ENCODE results near the gene NF1.
"Not testable (repeated sequence)": the region's sequence is repeated elsewhere in the genome, so short reads cannot be mapped to it uniquely, and the experiment has no call there.

NF1 gene

DNA sequence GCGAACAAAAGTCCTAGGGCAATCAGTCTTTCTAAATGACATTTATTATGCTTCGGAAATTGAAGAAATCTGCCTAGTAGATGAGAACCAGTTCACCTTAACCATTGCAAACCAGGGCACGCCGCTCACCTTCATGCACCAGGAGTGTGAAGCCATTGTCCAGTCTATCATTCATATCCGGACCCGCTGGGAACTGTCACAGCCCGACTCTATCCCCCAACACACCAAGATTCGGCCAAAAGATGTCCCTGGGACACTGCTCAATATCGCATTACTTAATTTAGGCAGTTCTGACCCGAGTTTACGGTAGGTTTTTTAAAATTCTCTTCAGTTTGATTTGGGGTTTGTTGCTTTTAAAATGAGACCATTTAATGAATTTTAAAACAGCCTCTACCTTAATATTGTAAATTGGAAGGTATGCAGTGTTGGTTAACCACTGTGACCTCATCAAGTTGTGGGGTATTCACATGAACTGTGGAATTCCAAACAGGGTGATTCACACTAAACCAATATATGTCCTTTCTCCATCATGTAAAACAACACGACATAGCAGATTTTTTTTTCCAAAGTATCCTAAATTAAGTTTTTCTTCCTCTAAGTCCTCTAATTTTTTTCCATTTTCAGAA lies 232.9 kb downstream of the NF1 start:
- H3K36me3 ChIP-seq (replicated peaks; ENCODE audit: low read depth, low read length), result peaks cover 8% of the 10 kb centered on the region
- no peak overlapping the region for H3K4me3 ChIP-seq (ENCODE audit: low read length)
- TF ChIP-seq, protein P1, sequence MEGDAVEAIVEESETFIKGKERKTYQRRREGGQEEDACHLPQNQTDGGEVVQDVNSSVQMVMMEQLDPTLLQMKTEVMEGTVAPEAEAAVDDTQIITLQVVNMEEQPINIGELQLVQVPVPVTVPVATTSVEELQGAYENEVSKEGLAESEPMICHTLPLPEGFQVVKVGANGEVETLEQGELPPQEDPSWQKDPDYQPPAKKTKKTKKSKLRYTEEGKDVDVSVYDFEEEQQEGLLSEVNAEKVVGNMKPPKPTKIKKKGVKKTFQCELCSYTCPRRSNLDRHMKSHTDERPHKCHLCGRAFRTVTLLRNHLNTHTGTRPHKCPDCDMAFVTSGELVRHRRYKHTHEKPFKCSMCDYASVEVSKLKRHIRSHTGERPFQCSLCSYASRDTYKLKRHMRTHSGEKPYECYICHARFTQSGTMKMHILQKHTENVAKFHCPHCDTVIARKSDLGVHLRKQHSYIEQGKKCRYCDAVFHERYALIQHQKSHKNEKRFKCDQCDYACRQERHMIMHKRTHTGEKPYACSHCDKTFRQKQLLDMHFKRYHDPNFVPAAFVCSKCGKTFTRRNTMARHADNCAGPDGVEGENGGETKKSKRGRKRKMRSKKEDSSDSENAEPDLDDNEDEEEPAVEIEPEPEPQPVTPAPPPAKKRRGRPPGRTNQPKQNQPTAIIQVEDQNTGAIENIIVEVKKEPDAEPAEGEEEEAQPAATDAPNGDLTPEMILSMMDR (IDR thresholded peaks at IDR 0.05; ENCODE audit: low read depth, low read length), result no peak
- no peak for TF ChIP-seq EZH2phosphoT487 (IDR thresholded peaks at IDR 0.05; ENCODE audit: low read depth)
- no peaks in the 10 kb centered on the region for H3K4me1 ChIP-seq (ENCODE audit: low read length)
- H2AFZ ChIP-seq (ENCODE audit: low read depth, low read length), result no peak overlapping the region
- no peaks in the 10 kb centered on the region for H4K20me1 ChIP-seq (ENCODE audit: insufficient read depth, low read length)
- no peak overlapping the region for H3K4me2 ChIP-seq (ENCODE audit: low read length)
- no peak overlapping the region for H3K9ac ChIP-seq (ENCODE audit: low read length)
- no peaks in the 10 kb centered on the region for H3K27me3 ChIP-seq (ENCODE audit: low read depth, low read length)
- no peaks in the 10 kb centered on the region for H3K9me3 ChIP-seq (ENCODE audit: insufficient read depth, low read length)
- 0 out of 2 replicates have a peak, but pooled peaks cover 2% of the 10 kb centered on the region for H3K79me2 ChIP-seq (ENCODE audit: low read length)
- no peak overlapping the region for H3K27ac ChIP-seq (ENCODE audit: low read length)

- no peaks in the 10 kb centered on the region for H4K20me1 ChIP-seq (ENCODE audit: insufficient read depth, low read length)
- no peaks in the 10 kb centered on the region for H3K27me3 ChIP-seq (ENCODE audit: low read depth, low read length)
- no peak overlapping the region for H2AFZ ChIP-seq (ENCODE audit: low read depth, low read length)
- H3K4me2 ChIP-seq (ENCODE audit: low read length), result no peak overlapping the region
- no peaks in the 10 kb centered on the region for H3K79me2 ChIP-seq (ENCODE audit: low read length)
- H3K4me1 ChIP-seq (ENCODE audit: low read length), result no peaks in the 10 kb centered on the region
- TF ChIP-seq, protein P1 (IDR thresholded peaks at IDR 0.05; ENCODE audit: low read depth, low read length), result no peak
- no peak for TF ChIP-seq EZH2phosphoT487 (IDR thresholded peaks at IDR 0.05; ENCODE audit: low read depth)
- no peaks in the 10 kb centered on the region for H3K9me3 ChIP-seq (ENCODE audit: insufficient read depth, low read length)
- no peak overlapping the region for H3K9ac ChIP-seq (ENCODE audit: low read length)
- H3K4me3 ChIP-seq (ENCODE audit: low read length), result no peak overlapping the region
- H3K27ac ChIP-seq (ENCODE audit: low read length), result no peak overlapping the region
- H3K36me3 ChIP-seq (replicated peaks; ENCODE audit: low read depth, low read length), result peaks cover 8% of the 10 kb centered on the region
These were observed 233.4 kb downstream of the NF1 start for GRCh38 chr17:31328160-31328535.

- Histone ChIP-seq H3K27ac (ENCODE audit: low read length) (no peak overlapping the region), H3K4me2 (ENCODE audit: low read length) (no peak overlapping the region), H4K20me1 (ENCODE audit: insufficient read depth, low read length) (no peaks in the 10 kb centered on the region), H2AFZ (ENCODE audit: low read depth, low read length) (no peak overlapping the region), H3K4me1 (ENCODE audit: low read length) (no peaks in the 10 kb centered on the region), H3K9me3 (ENCODE audit: insufficient read depth, low read length) (no peaks in the 10 kb centered on the region), H3K36me3 (replicated peaks; ENCODE audit: low read depth, low read length) (peaks cover 8% of the 10 kb centered on the region), H3K4me3 (ENCODE audit: low read length) (no peak overlapping the region), H3K9ac (ENCODE audit: low read length) (no peak overlapping the region), H3K27me3 (ENCODE audit: low read depth, low read length) (no peaks in the 10 kb centered on the region), H3K79me2 (ENCODE audit: low read length) (no peaks in the 10 kb centered on the region)
- TF ChIP-seq, protein P1 (IDR thresholded peaks at IDR 0.05; ENCODE audit: low read depth, low read length), result no peak
- no peak for TF ChIP-seq EZH2phosphoT487 (IDR thresholded peaks at IDR 0.05; ENCODE audit: low read depth)
These were observed 234.4 kb downstream of the NF1 start for GRCh38 chr17:31329221-31329620.

DNA sequence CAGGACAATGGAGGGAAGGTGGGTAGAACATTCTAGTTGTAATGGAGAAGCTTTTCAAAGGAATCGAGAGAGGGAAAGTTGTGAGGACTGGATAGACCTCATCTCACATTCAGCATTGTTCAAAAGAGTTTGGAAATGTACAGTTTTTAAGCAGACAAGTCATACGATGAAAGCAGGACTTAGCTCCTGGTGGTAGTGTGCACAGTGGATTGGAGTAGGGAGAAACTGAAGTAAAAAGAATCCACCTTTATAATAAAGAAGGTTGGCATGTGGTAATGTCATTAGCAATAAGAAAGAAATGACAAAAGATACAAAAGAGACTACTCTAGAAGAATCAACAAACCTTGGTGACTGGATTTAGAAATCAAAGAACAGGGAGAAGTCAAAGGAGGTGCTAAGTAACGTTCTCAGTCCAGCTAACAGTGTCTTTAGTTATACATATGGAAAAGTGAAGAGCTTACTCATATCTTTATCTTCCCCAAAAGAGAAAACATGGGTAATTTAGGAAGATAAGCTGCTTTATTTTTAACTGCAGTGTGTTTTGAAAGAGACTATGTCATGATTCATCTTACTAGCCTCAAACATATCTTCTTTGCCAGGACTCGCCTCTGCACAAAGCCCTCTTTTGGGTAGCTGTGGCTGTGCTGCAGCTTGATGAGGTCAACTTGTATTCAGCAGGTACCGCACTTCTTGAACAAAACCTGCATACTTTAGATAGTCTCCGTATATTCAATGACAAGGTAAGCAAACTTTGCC lies 245.3 kb downstream of the NF1 start:
- no peak for TF ChIP-seq EZH2phosphoT487 (IDR thresholded peaks at IDR 0.05; ENCODE audit: low read depth)
- TF ChIP-seq, protein P1 (IDR thresholded peaks at IDR 0.05; ENCODE audit: low read depth, low read length), result no peak
- Histone ChIP-seq H3K9me3 (ENCODE audit: insufficient read depth, low read length) (no peaks in the 10 kb centered on the region), H3K27me3 (ENCODE audit: low read depth, low read length) (no peaks in the 10 kb centered on the region), H3K27ac (ENCODE audit: low read length) (no peak overlapping the region), H3K36me3 (replicated peaks; ENCODE audit: low read depth, low read length) (peaks cover 7% of the 10 kb centered on the region), H3K4me1 (ENCODE audit: low read length) (no peaks in the 10 kb centered on the region), H3K9ac (ENCODE audit: low read length) (no peak overlapping the region), H2AFZ (ENCODE audit: low read depth, low read length) (no peak overlapping the region), H3K4me3 (ENCODE audit: low read length) (no peak overlapping the region), H3K4me2 (ENCODE audit: low read length) (no peak overlapping the region), H4K20me1 (ENCODE audit: insufficient read depth, low read length) (no peaks in the 10 kb centered on the region), H3K79me2 (ENCODE audit: low read length) (no peaks in the 10 kb centered on the region)

DNA sequence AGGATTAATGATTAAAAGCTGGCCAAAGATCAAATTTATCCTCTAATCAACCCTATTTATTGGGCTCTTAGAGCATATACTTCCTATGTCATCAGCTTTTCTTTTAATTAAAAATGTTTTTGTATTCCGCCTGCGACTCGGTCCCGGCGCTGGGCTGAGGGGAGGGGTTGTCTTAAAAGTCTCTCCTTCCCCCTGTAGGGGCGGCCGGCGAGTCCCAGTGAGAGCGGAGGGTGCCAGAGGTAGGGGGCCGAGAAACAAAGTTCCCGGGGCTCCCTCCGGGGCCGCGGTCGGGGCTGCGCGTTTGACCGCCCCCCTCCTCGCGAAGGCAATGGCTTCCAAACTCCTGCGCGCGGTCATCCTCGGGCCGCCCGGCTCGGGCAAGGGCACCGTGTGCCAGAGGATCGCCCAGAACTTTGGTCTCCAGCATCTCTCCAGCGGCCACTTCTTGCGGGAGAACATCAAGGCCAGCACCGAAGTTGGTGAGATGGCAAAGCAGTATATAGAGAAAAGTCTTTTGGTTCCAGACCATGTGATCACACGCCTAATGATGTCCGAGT lies 250.5 kb downstream of the NF1 start:
- H2AFZ ChIP-seq (ENCODE audit: low read depth, low read length); H3K27me3 ChIP-seq (ENCODE audit: low read depth, low read length); H3K4me2 ChIP-seq (ENCODE audit: low read length); H3K27ac ChIP-seq (ENCODE audit: low read length); H4K20me1 ChIP-seq (ENCODE audit: insufficient read depth, low read length); H3K4me1 ChIP-seq (ENCODE audit: low read length); H3K9me3 ChIP-seq (ENCODE audit: insufficient read depth, low read length); H3K79me2 ChIP-seq (ENCODE audit: low read length); H3K9ac ChIP-seq (ENCODE audit: low read length); H3K4me3 ChIP-seq (ENCODE audit: low read length): not testable (repeated sequence)
- H3K36me3 ChIP-seq (replicated peaks; ENCODE audit: low read depth, low read length), result peaks cover 15% of the 10 kb centered on the region

Measured in OCI-LY3 (cell line).